Uterus (tissue), 2 donors: ENCODE data around the gene TMC7.

Experiments used
- CTCF ChIP-seq, 4 experiments: fragments of 200-600 bp in 2 of 4; fragments of 450-650 bp in 2 of 4; sonication (generic) in 2 of 4; IDR thresholded peaks; one replicate each; pipeline ENCODE4 v1.5.1; 2016 to 2019; ENCODE audit warnings: antibody characterized with exemption in 4 of 4, mild to moderate bottlenecking in 2 of 4, moderate library complexity in 1 of 4
- POLR2A ChIP-seq, 2 donors: fragments of 450-650 bp; IDR thresholded peaks; one replicate each; pipeline ENCODE4 v1.6.1; 2016; ENCODE audit warnings: antibody characterized with exemption in 2 of 2, mild to moderate bottlenecking in 1 of 2, moderate library complexity in 1 of 2

GRCh38 chr16:19017179-19017578, 33.4 kb downstream of the TMC7 start:
- TF ChIP-seq CTCF (IDR thresholded peaks at IDR 0.05) (no peak), POLR2A (IDR thresholded peaks at IDR 0.05) (no peak)
